HS-5 (cell line): ENCODE measurements around the gene DOK6.
"Not testable (repeated sequence)": the region's sequence is repeated elsewhere in the genome, so short reads cannot be mapped to it uniquely, and the experiment has no call there.

Source experiments
- DNase-seq: peaks from one replicate; pipeline ENCODE4 v3.0.0-alpha.2; 2012; ENCODE audit warnings: low read depth

The DOK6 gene

GRCh38 chr18:69400253-69400975 is at the start of gene DOK6:
Gene DOK6, plus strand, starts transcription at chr18:69400888.
- DNase-seq, result peak; percentile 38

- no peak for DNase-seq
Measured at GRCh38 chr18:69353023-69353422, 47.7 kb upstream of the DOK6 start.

GRCh38 chr18:69357590-69357989 is 43.1 kb upstream of the DOK6 start:
- no peak for DNase-seq

- no peak for DNase-seq
Measured at GRCh38 chr18:69358212-69358895, 42.3 kb upstream of the DOK6 start.

GRCh38 chr18:69359768-69360167 is 40.9 kb upstream of the DOK6 start:
- DNase-seq, result not testable (repeated sequence)

GRCh38 chr18:69364930-69365329 is 35.8 kb upstream of the DOK6 start:
- DNase-seq, result no peak

- no peak for DNase-seq
Measured at GRCh38 chr18:69365658-69366057, 35.0 kb upstream of the DOK6 start.

GRCh38 chr18:69367104-69367503 is 33.6 kb upstream of the DOK6 start:
- no peak for DNase-seq

- DNase-seq, result no peak
Measured at GRCh38 chr18:69371729-69372128, 29.0 kb upstream of the DOK6 start.

GRCh38 chr18:69380324-69380723 is 20.4 kb upstream of the DOK6 start:
- no peak for DNase-seq

GRCh38 chr18:69383186-69383585 is 17.5 kb upstream of the DOK6 start:
- no peak for DNase-seq

- DNase-seq, result no peak
Measured at GRCh38 chr18:69387186-69387585, 13.5 kb upstream of the DOK6 start.

- DNase-seq, result no peak
Measured at GRCh38 chr18:69388222-69388621, 12.5 kb upstream of the DOK6 start.

- no peak for DNase-seq
Measured at GRCh38 chr18:69397096-69397495, 3.6 kb upstream of the DOK6 start.

- DNase-seq, result no peak
Measured at GRCh38 chr18:69399253-69399652, 1.4 kb upstream of the DOK6 start.

GRCh38 chr18:69400976-69401225 is 213 bp downstream of the DOK6 start:
- no peak for DNase-seq

GRCh38 chr18:69401226-69401971 is 711 bp downstream of the DOK6 start:
- DNase-seq, result no peak

- no peak for DNase-seq
Measured at GRCh38 chr18:69401972-69402532, 1.4 kb downstream of the DOK6 start.

GRCh38 chr18:69402533-69402989 is 1.9 kb downstream of the DOK6 start:
- no peak for DNase-seq

GRCh38 chr18:69408522-69408921 is 7.8 kb downstream of the DOK6 start:
- DNase-seq, result no peak

GRCh38 chr18:69411199-69411598 is 10.5 kb downstream of the DOK6 start:
- no peak for DNase-seq

GRCh38 chr18:69414184-69414583 is 13.5 kb downstream of the DOK6 start:
- DNase-seq, result no peak

GRCh38 chr18:69432847-69433246 is 32.2 kb downstream of the DOK6 start:
- no peak for DNase-seq
